Measurements from ENCODE around the gene DLEC1.
A peak's percentile ranks its signal among the peaks of the same experiment; 100 is the strongest.
"Not testable (repeated sequence)": the region's sequence is repeated elsewhere in the genome, so short reads cannot be mapped to it uniquely, and the experiment has no call there.

The DLEC1 gene

GRCh38 chr3:38085311-38085942 is 46.4 kb downstream of the DLEC1 start:
- no peak for DNase-seq

GRCh38 chr3:38085943-38086324 is 46.9 kb downstream of the DLEC1 start:
- no peak for DNase-seq

- DNase-seq = no peak
Measured at GRCh38 chr3:38086496-38086895, 47.5 kb downstream of the DLEC1 start.

- not testable (repeated sequence) for DNase-seq
Measured at GRCh38 chr3:38087278-38087677, 48.3 kb downstream of the DLEC1 start.

- no peak for DNase-seq
Measured at GRCh38 chr3:38088126-38089078, 49.4 kb downstream of the DLEC1 start.

- DNase-seq = no peak
Measured at GRCh38 chr3:38089163-38089562, 50.2 kb downstream of the DLEC1 start.

- no peak for DNase-seq
Measured at GRCh38 chr3:38090453-38090852, 51.4 kb downstream of the DLEC1 start.

- no peak for DNase-seq
Measured at GRCh38 chr3:38094999-38095398, 56.0 kb downstream of the DLEC1 start.

- no peak for DNase-seq
Measured at GRCh38 chr3:38095669-38096483, 56.9 kb downstream of the DLEC1 start.

- DNase-seq = no peak
Measured at GRCh38 chr3:38097446-38098375, 58.7 kb downstream of the DLEC1 start.

- no peak for DNase-seq
Measured at GRCh38 chr3:38098376-38098723, 59.3 kb downstream of the DLEC1 start.

- DNase-seq = no peak
Measured at GRCh38 chr3:38099518-38099917, 60.5 kb downstream of the DLEC1 start.

- no peak for DNase-seq
Measured at GRCh38 chr3:38100498-38100897, 61.5 kb downstream of the DLEC1 start.

GRCh38 chr3:38101811-38102443 is 62.9 kb downstream of the DLEC1 start:
- DNase-seq = peak; percentile 58 to 72 (median 63)

GRCh38 chr3:38102444-38102814 is 63.4 kb downstream of the DLEC1 start:
- DNase-seq = peak; percentile 81 to 89 (median 88)

- no peak for DNase-seq
Measured at GRCh38 chr3:38105525-38105924, 66.5 kb downstream of the DLEC1 start.

GRCh38 chr3:38107911-38108648 is 69.1 kb downstream of the DLEC1 start:
- no peak for DNase-seq

GRCh38 chr3:38108649-38109579 is 69.9 kb downstream of the DLEC1 start:
- peak; percentile 51 to 60 (median 53) for DNase-seq

GRCh38 chr3:38109580-38110313 is 70.7 kb downstream of the DLEC1 start:
- no peak for DNase-seq
